SK-N-SH treated with all-trans-retinoic acid at 6 μM for 48 hours (cell line): ENCODE measurements around the gene POLR2I.

ENCODE experiments used
- BACH2 ChIP-seq: fragments of 250-450 bp; sonication (Bioruptor Pico); IDR thresholded peaks from 2 replicates; pipeline ENCODE4 v1.9.0; 2021; ENCODE audit warnings: mild to moderate bottlenecking, borderline replicate concordance
- CREB5 ChIP-seq: fragments of 250-450 bp; sonication (Bioruptor Pico); IDR thresholded peaks from 2 replicates; pipeline ENCODE4 v1.5.1; 2020; ENCODE audit warnings: low read depth, mild to moderate bottlenecking, moderate library complexity
- CSDC2 ChIP-seq: fragments of 250-450 bp; sonication (Bioruptor Pico); IDR thresholded peaks from 2 replicates; pipeline ENCODE4 v1.5.0; 2020; ENCODE audit warnings: mild to moderate bottlenecking, moderate library complexity
- GLIS3 ChIP-seq: fragments of 250-450 bp; sonication (Bioruptor Pico); IDR thresholded peaks from 2 replicates; pipeline ENCODE4 v1.5.0; 2020; ENCODE audit warnings: mild to moderate bottlenecking, moderate library complexity
- ISL1 ChIP-seq: fragments of 250-450 bp; sonication (Bioruptor Pico); IDR thresholded peaks from 2 replicates; pipeline ENCODE4 v2.1.2; 2022; ENCODE audit warnings: mild to moderate bottlenecking, moderate library complexity
- OSR1 ChIP-seq: fragments of 250-450 bp; sonication (Bioruptor Pico); IDR thresholded peaks from 2 replicates; pipeline ENCODE4 v1.8.0; 2022; ENCODE audit warnings: moderate library complexity, mild to moderate bottlenecking, inconsistent platforms
- PATZ1 ChIP-seq: fragments of 250-450 bp; sonication (Bioruptor Pico); IDR thresholded peaks from 2 replicates; pipeline ENCODE4 v1.8.0; 2020; ENCODE audit warnings: mild to moderate bottlenecking, moderate library complexity, borderline replicate concordance
- RARB ChIP-seq: fragments of 250-450 bp; sonication (Bioruptor Pico); IDR thresholded peaks from 2 replicates; pipeline ENCODE4 v1.8.0; 2021; ENCODE audit warnings: mild to moderate bottlenecking, moderate library complexity
- TOX ChIP-seq: fragments of 250-450 bp; sonication (Bioruptor Pico); IDR thresholded peaks from 2 replicates; pipeline ENCODE4 v1.8.0; 2021; ENCODE audit warnings: mild to moderate bottlenecking, moderate library complexity, borderline replicate concordance
- ZC3H10 ChIP-seq: fragments of 250-450 bp; sonication (Bioruptor Pico); IDR thresholded peaks from 2 replicates; pipeline ENCODE4 v1.5.1; 2021; ENCODE audit warnings: mild to moderate bottlenecking, moderate library complexity
- ZFP3 ChIP-seq: fragments of 250-450 bp; sonication (Bioruptor Pico); IDR thresholded peaks from 2 replicates; pipeline ENCODE4 v1.5.0; 2020; ENCODE audit warnings: mild to moderate bottlenecking, moderate library complexity
- ZFP30 ChIP-seq: fragments of 450-650 bp; formaldehyde crosslinking; IDR thresholded peaks from 2 replicates; pipeline ENCODE4 v1.5.0; 2022; ENCODE audit warnings: mild to moderate bottlenecking, moderate library complexity
- ZNF70 ChIP-seq: fragments of 450-650 bp; formaldehyde crosslinking; IDR thresholded peaks from 2 replicates; pipeline ENCODE4 v1.5.0; 2020; ENCODE audit warnings: mild to moderate bottlenecking, moderate library complexity
- ZNF8 ChIP-seq: fragments of 450-650 bp; formaldehyde crosslinking; IDR thresholded peaks from 2 replicates; pipeline ENCODE4 v1.5.0; 2020; ENCODE audit warnings: mild to moderate bottlenecking, moderate library complexity

GRCh38 chr19:36113894-36114720 lies 568 bp downstream of the POLR2I start:
- TF ChIP-seq PATZ1 (no peak), ZNF70 (CRISPR knock-in tag) (no peak), ZFP3 (CRISPR knock-in tag) (no peak), ZFP30 (no peak), CREB5 (CRISPR knock-in tag) (no peak), OSR1 (CRISPR knock-in tag) (no peak), GLIS3 (CRISPR knock-in tag) (no peak), RARB (CRISPR knock-in tag) (no peak), BACH2 (no peak), ISL1 (CRISPR knock-in tag) (no peak), ZNF8 (CRISPR knock-in tag) (no peak), TOX (CRISPR knock-in tag) (no peak), ZC3H10 (CRISPR knock-in tag) (no peak), CSDC2 (no peak)
